Omental fat pad (tissue), 4 donors: ENCODE data around the gene GBF1. TPM values are rescaled to one million over a fixed set of nuclear protein-coding genes. Genes with fewer than 3 reads are reported as not detected.
A peak's percentile ranks its signal among the peaks of the same experiment; 100 is the strongest.

ENCODE experiments used
- ATAC-seq: fragments of 150-250 bp; one replicate; pipeline ENCODE4 v1.9.1; 2016; ENCODE audit warnings: mild to moderate bottlenecking, moderate library complexity; ENCODE audit not compliant: low FRiP score
- DNase-seq: peaks from one replicate; pipeline ENCODE4 v3.0.0-alpha.2; 2019; ENCODE audit warnings: low spot score
- total RNA-seq, 4 donors: library from RNA; depleted of rRNA; stranded (reverse); fragments of >200 nt; gene quantifications; one replicate each; pipeline ENCODE4 v1.1.0, GENCODE V29; 2016
- TF ChIP-seq, protein P1 (sequence below), 3 donors: fragments of 450-650 bp; IDR thresholded peaks; one replicate each; pipeline ENCODE4 v1.5.1; 2016 to 2017; ENCODE audit warnings: antibody characterized with exemption in 3 of 3, mild to moderate bottlenecking in 3 of 3, moderate library complexity in 2 of 3

Gene GBF1
- total RNA-seq, 4 donors from 2014 or later, result 28.1 to 34.9 (median 31.6) TPM

GRCh38 chr10:102324061-102324460 is 78.7 kb downstream of the GBF1 start:
- no peak for DNase-seq
- no peak for ATAC-seq
- TF ChIP-seq, protein P1, sequence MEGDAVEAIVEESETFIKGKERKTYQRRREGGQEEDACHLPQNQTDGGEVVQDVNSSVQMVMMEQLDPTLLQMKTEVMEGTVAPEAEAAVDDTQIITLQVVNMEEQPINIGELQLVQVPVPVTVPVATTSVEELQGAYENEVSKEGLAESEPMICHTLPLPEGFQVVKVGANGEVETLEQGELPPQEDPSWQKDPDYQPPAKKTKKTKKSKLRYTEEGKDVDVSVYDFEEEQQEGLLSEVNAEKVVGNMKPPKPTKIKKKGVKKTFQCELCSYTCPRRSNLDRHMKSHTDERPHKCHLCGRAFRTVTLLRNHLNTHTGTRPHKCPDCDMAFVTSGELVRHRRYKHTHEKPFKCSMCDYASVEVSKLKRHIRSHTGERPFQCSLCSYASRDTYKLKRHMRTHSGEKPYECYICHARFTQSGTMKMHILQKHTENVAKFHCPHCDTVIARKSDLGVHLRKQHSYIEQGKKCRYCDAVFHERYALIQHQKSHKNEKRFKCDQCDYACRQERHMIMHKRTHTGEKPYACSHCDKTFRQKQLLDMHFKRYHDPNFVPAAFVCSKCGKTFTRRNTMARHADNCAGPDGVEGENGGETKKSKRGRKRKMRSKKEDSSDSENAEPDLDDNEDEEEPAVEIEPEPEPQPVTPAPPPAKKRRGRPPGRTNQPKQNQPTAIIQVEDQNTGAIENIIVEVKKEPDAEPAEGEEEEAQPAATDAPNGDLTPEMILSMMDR (IDR thresholded peaks at IDR 0.05), result no peak

DNA sequence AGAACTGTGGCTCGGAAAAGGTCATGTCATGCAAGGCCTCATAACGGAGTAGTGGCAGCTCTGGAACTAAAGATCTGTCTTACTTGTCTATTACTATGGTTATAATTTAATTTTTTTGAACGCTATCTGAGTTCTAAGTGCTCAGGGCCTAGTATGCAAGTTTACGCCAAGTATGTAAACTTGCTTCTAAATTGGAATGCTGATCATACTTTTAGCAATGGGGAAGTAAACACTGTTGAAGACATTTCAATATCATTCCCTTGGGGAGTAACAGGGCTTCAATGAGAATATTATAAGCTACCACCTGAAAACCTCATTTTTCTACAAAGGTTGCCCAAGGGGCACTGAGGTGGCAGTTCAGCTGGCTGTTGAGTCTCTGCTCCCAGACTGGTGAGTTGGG is 80.7 kb downstream of the GBF1 start:
- ATAC-seq (no peak), DNase-seq (no peak)
- TF ChIP-seq, protein P1 (IDR thresholded peaks at IDR 0.05), result no peak

DNA sequence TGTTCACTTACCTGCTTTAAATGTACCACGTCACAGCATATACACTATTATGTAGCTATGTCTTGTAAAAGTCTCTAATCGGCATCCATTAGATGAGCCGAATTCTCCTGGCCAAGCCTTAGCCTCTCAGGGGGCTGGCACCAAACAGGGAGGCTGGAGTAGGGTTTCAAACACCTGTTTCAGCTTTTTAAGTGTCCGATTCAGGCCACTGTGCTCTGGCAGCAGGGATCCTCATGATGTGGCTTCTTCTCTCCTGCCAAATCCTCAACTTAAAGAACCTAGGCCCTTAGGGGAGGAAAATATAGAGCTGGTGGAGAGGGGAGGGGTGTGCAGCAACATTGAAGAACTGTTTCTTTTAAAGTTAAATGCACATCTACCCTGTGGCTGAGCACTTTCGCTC is 81.7 kb downstream of the GBF1 start:
- DNase-seq (no peak), ATAC-seq (no peak)
- TF ChIP-seq, protein P1 (IDR thresholded peaks at IDR 0.05), result no peak

DNA sequence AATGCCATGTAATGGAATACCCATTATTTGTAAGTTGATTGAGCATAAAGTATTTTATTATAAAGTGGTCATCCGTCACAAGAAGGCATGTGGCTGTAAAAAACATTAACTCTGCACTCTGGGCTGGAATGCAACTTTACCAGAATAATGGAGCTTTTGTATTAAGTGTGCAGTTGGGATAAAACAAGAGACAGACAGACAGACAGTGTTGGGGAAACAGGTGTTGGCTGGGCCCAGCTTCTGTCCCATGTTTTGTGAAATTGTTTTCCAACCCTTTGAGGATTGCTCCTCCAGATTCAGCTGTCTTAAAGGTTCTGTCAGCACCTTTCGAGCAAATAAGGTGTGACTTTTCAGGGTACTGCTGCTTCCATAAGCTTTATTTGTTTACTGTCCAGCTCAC is 82.3 kb downstream of the GBF1 start:
- ATAC-seq, result no peak
- DNase-seq, result no peak
- TF ChIP-seq, protein P1 (IDR thresholded peaks at IDR 0.05), result no peak

DNA sequence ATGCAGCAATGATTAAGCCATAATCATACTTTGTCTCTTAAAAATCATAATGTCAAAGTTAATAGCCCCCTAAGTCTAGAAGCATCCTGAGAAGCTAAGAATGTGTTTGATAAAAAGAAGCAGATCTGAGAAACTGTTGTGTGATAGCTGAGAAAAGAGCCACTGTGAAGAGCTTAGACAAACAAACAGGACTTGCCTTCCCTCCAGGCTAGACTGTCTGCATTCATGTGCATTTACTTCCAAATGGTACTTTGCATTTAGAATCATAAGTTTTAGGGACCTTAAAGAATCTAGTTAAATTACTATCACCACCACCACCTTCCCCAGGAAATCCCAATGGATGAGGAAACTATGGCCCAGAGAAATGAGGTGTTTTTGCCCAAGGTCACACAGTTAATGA is 87.4 kb downstream of the GBF1 start:
- DNase-seq (no peak), ATAC-seq (no peak)
- TF ChIP-seq, protein P1 (IDR thresholded peaks at IDR 0.05), result no peak

- DNase-seq (no peak), ATAC-seq (peak; percentile 37)
- TF ChIP-seq, protein P1 (IDR thresholded peaks at IDR 0.05), result no peak
Observed at GRCh38 chr10:102334101-102334500, 88.8 kb downstream of the GBF1 start.

DNA sequence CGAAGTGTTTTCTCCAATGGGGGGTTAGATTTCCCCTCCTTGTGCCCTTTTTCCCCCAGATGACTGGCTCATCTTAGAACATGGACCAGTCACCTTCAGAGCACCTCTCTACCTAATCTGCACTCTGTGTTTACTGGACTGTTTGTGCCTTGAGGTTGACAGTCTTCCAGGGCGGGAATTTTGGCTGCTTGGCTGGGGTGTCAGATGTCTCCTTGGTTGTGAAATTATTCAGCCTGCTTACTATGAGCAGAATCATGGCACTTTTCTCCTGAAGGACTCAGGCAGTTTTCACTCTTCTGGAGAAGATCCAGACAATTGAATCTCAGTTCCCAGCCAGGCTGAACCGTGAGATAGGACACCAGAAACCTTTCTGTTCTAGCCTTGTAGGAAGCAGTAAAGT is 89.9 kb downstream of the GBF1 start:
- ATAC-seq, result peak; percentile 31
- no peak for DNase-seq
- TF ChIP-seq, protein P1 (IDR thresholded peaks at IDR 0.05), result no peak
